ENCODE measurements around the gene TMEM207.
"Not testable (repeated sequence)": the region's sequence is repeated elsewhere in the genome, so short reads cannot be mapped to it uniquely, and the experiment has no call there.

TMEM207 gene

DNA sequence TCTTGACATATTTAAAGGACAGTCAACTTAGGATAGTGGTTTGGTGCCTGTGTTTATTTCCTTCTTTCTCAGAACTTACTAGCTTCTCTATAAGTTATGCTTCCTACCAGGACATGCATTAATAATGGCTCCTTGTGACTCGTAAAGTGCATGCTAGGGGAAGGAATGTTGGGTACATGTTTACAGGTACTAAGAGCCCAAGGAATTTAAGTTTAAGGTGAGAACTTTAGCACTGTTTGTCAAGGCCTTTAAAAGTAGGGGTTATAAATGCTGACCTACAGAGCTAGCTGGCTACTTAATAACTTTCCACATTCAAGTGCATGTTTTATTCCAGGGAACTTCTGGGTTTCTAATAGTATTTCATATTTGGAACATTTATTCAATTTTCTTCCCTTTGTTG is at the start of gene TMEM207:
TMEM207 (minus strand) TSS at position 101 of the 400 bp plus-strand sequence; CDS start at position 9, 92 bp downstream.
- DNase-seq, result no peak

DNA sequence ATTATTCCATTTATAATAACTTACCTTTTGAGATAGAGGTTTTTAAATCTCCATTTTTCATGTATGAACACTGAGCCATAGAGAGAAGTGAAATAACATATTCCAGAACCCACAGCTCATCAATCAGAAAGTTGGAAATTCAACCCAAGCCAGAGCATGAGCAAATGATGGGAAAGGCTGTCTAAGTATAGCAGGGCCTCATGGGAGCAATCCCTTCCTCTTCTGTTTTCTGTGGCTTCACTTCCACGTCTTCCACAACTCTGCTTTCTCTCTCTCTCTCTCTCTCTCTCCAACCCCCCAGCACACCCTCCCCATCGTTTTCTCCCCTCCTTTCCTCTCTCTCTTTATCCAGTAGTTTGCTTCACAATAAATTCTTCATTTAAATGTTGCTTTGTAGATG is 49.4 kb upstream of the TMEM207 start:
- DNase-seq, result no peak

DNA sequence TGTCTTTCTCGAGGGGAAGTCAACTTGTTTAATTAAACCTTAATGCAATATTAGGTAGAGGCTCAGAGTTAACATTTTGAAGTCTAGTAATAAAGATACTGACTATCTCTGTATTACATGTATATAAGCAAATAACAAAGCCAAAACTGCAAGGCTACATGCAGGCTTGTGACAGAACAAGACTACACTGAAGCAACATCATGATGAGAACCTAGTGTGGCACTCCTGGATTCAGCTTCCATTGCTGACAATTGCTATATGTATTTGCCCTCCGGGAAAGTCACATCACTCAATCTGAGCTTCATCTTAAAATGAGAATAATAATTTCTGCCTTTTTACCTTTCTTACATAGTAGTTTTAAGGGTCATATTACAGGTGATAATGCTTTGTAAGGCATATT is 48.6 kb upstream of the TMEM207 start:
- DNase-seq, result no peak

DNA sequence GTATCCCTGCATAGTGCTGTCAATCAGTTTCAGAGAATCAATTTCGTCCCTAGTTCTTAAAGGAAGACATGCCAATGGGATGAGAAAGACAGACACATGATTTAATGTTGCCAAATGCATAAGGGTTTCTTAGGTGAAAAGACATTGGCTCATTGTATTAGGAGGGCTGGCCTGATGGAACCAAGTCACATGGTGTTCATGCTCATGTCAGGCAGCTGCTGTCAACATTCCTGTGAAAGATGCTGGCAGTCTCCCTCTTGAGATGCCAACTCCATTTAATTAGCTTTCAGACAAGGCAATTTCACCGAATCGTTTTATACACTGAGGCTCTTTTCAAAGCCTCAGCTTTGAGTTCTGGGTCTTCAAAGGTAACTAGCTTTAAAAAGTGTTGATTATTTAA is 48.1 kb upstream of the TMEM207 start:
- DNase-seq, result no peak

DNA sequence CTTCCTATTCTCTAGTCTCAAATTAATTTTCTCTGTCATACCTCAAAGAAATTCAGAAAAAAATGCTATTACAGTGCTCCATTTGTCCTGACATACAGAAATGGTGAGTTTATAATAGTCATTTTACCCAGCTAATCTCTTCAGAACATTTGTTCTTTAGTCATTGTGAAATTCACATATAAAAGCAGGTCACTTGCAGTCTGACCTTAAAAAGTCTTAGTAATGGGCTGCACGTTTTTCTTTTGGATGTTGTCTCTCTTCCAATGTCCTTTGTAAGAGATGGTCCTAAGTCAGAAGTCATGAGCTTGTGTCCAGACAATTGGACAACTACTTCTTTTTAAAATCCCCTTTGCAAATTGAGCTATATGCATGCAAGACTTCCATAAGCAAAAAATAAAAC is 47.2 kb upstream of the TMEM207 start:
- DNase-seq, result no peak

DNA sequence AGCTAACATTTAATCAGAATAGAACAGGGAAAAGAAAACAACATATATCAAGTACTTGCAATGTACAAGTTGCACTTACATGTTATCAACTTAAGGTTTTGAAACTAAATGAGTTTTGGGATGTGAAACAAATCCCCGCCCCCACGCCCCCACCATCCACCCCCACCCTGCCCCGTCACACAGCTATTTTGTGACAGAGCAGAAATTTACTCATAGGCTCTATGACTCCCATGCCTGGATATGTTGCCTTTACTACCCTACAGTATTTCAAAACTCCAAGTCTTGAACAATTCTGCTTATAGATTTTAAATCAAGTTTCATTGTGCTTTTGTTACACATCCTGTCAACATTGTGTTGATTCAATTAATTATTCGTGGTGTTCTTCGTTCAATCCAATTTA is 46.1 kb upstream of the TMEM207 start:
- no peak for DNase-seq

DNA sequence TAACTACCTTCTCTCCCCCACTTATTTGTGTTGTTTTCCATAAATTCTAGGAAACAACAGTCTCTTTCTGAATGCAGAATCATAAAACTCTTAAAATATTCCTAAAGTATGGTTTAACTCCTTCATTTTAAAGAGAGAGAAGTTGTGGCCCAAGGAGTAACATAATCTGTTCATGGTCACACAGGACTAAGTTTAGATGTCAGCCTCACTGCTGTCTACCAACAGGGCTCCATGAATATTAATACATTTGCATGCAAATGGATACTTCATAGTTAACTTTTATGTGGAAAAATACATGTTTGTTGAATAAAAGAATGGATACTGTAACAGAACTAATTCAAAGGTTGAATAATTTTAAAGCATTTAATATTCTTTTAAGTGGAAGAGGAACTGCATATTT is 45.7 kb upstream of the TMEM207 start:
- no peak for DNase-seq

DNA sequence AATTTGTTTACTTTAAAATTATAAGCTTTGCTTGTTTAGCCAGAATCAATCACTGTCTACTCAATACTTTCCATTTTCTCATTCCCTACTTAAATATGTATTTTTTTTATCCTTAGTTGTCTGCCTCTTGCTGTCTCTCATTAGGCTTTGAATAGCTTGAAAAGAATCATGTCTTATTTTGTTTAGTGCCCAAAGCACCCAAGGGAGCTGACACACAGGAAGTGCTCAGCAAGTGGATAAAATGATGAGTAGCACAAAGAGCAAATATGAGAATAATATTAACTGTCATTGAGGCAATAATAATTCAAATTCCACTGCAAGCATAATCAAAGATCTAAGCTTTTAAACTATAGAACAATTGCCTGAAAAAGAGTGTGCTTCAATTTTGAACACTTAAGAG is 45.2 kb upstream of the TMEM207 start:
- no peak for DNase-seq

DNA sequence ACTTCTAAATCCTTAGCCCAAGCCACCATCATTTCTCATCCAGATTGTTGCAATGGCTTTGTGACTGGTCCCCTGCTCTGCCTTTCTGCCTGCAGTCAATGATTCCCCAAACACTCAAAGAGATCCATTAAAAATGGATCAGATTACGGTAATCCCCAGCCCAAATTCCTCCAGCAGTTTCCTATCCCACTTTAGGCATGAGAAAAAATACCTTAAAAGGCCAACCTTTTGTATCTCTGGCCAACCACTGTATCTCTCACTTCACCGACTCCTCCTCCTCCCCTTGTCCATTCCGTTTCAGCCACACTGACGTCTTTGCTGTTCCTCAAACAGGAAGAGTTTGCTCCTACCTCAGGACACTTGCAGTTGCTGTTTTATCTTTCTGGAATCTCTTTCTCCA is 43.3 kb upstream of the TMEM207 start:
- no peak for DNase-seq

DNA sequence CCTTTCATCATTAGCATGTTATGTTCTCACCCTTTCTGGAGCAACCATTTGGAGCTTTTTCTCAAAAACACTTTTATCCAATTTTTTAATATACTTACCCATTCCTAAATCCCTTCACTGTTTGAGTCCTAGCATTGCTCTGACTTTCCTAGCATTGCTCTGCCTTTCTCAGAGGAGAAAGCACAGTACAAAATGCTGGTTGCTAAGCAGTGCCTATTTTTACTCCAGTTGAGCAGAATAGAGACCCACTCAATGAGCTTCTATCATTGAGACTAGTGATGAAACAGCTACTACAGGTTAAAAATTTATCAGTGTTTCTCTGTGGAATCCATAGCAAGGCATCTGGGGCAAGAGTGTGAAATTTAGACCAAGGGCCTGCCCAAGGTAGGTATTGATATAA is 42.4 kb upstream of the TMEM207 start:
- DNase-seq, result no peak

DNA sequence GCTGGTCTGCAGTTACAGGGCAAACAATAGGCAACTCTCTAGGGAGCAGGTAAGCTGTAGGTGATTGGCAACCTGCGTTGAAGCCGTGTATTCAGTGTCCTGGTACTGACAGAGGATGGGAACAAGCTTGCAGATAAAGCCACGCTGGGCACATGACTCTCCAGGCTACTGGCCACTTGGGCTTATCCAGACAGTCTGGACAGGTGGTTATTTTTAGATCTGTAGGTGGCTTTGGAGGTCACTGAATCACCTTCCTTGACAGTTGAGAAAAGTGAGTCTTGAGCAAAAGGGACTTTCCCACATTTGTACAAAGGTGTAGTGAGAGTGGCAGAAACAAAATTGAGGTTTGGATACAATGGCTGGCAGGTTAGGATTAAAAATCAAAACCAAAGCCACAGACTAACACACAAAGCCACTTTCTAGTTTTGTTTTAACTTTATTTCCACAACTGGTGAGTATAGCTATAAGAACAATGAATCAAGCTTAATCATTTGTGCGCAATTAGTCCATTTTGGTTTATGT is 41.9 kb upstream of the TMEM207 start:
- DNase-seq, result no peak

DNA sequence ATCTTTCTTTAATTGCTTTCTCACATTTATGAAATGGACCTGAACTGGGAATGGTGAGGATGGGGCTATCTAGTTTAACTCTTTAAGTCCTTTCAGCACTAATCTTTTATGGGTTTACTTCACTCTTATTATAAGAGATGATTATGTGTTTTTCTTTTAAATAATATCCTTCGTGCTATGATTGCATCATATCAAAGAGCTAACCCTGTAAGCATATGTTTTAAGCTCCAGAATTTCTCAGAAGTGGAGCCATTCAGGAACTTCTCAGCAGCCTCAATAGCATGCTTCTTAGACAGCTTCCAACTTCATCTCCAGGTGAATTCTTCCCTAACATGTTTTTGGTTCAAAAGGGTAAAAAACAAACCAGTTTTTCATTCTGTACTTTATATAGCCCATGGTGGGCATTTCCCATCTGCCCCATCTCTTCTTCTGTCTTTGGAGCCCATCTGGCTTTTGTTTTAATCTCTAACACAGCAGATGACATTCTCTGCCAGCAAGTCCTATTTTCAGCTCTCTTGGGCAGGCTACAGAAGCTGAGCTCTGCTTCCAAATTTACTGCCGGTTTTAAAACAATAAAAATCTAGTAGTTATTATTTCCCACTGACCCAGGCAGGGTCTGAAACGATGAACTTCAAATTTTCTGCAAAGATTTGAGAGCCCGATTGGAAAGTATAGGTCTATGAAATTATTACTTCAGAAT is 37.4 kb upstream of the TMEM207 start:
- no peak for DNase-seq

DNA sequence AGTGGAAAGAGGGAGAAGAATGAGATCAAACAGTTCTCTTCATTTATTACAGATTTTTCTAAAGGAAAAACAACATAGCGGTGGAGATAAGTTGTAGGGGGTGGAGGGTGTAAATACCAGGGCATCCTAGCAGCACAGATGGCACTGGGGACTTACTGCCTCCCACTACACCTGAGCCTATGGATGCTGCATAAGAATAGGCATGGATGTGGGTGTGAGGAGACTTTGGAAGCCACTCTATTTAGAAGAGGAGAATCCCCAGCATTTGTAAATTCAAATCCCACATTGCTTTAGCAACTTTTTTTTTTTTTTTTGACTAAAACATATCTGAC is 36.8 kb upstream of the TMEM207 start:
- no peak for DNase-seq

DNA sequence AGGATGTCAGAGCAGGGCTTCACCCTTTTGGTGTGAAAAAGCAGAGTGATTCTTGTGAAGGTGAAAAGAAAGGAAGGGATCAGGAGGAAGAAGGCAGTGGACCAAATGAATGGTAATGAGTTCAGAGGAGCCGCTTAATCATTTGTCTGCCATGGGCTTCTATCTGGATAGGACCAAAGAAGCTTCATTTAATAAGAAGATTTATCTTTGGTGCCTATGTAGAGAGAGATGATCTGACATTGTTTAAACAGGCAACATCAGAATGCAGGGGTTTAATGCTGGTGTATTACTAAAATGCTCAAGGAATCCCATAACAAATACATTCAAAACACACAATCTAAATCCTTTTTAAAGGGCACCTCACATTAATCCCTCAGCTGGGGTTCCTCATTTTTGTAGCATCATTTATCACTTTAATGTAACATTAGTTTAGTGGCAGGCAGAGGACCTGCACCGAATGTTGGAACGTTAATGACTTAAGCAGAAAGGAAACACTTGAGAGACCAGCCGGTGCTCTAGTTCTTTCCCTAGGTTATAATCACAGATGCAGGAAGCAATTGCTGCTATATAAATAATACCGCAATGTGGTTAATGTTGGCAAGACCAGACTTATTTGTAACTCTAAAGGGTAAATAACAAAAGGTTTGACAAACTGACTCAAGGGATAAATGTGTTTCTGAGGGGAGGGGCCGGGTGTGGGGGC is 36.3 kb upstream of the TMEM207 start:
- no peak for DNase-seq

DNA sequence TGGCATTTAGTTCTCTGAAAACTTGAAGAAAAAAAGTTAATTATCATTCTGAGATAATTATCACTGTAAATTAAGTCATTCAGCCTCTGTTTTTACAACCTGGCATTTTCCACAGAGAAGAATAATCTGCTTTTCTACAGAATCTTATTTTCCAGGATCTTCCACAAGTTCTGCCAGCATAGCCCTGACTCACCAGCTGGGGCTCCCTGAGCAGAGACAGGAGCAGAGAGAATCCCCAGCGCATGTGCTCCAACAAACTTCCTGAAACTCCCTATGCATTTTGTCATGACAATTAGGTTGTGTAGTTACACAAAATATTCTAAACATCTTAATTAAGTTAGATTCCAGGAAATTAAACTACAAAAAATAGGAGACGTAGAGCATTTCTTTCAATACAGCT is 32.1 kb upstream of the TMEM207 start:
- no peak for DNase-seq

DNA sequence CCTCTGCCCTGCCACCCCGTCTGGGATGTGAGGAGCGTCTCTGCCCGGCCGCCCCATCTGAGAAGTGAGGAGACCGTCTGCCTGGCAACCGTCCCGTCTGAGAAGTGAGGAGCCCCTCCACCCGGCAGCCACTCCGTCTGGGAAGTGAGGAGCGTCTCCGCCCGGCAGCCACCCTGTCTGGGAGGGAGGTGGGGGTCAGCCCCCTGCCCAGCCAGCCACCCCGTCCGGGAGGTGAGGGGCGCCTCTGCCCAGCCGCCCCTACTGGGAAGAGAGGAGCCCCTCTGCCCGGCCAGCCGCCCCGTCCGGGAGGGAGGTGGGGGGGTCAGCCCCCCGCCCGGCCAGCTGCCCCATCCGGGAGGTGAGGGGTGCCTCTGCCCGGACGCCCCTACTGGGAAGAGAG is 23.6 kb upstream of the TMEM207 start:
- DNase-seq, result not testable (repeated sequence)

DNA sequence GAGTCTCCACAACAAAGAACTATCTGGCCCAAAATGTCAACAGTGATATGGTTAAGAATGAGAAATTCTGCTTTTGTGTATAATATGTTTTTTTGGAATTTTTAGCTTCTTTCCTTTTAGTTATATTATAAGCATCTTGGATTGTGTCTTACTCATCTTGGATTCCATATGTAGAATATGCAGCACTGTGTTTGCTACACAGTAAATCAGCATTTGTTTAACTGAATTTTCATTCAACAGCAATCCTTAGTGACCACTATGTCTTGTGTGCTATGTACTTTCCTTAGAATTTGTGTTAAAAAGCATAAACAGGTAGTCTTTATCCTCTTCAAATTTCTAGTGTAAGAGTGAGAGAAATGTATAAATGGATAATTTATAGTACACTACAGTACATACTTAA is 18.2 kb upstream of the TMEM207 start:
- no peak for DNase-seq

DNA sequence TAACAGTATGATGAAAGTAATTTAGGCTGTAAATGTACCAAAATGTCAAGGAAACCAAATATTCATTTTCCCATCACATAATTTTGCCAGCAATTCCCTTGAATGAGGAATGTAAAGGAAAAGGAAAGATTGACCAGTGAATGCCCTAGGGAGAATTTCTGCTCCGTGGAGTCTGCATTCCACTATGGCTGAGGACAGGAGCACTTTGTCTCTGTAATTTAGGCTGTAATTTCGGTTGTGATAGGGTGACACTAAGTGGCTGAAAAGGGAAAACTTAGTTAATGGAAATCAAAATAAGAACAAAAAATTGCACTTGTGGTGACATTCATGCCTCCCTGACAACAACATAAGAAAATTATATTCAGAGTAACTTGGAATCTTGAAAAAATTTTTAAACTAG is 8.3 kb upstream of the TMEM207 start:
- no peak for DNase-seq

DNA sequence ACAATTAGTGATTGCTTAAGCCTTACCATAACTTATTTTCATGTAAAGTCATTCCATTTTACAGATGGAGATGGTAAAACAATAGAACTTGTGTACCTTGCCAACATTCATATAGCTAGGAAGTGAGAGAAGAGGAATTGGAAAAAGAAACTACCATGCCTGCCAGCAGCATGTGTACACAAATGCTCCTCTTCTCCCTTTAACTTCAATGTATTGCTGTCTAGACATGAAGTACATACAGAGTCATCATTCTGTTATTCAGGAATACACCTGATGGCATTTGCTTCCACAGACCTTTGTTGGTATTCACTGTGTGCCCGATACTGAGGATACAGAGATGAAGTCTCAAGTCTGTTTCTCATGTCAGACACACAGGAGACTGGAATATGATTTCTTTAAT is 7.1 kb upstream of the TMEM207 start:
- no peak for DNase-seq

DNA sequence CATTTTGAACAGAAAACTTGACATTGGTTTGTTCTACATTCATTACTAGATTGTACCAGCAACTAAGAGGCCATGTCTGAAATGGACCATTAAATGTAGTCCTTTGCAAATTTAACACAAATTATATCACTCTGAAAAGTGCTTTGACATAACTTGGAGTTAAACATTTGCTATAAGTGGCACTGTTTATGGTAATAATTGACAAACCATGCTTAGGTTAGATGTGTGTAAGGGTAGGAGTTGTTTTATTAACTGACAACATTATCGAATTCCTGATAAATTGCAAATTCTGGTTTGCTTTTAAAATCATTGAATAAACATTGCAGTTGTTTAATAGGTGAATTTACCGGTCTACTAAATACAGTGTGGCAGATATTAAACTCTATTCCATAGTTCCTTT is 6.1 kb upstream of the TMEM207 start:
- no peak for DNase-seq

DNA sequence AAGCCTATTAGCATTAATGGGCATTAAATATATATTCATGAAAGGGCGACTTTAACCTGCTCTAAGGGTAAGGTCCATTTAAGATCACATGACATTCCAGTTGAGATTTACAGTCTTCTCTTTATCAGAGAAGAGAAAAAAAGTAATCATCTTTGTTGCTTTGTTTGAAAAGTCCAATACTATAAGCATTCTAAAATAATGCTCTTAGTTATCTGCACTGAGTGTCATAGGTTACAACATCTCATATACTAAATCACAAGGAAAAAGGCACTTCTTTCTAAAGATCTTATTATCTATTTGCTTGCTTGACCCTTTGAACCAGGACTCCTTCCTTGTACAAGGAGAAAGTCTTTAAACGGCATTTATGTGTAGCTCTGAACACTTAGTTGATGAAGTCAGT is 1.4 kb downstream of the TMEM207 start:
- no peak for DNase-seq

DNA sequence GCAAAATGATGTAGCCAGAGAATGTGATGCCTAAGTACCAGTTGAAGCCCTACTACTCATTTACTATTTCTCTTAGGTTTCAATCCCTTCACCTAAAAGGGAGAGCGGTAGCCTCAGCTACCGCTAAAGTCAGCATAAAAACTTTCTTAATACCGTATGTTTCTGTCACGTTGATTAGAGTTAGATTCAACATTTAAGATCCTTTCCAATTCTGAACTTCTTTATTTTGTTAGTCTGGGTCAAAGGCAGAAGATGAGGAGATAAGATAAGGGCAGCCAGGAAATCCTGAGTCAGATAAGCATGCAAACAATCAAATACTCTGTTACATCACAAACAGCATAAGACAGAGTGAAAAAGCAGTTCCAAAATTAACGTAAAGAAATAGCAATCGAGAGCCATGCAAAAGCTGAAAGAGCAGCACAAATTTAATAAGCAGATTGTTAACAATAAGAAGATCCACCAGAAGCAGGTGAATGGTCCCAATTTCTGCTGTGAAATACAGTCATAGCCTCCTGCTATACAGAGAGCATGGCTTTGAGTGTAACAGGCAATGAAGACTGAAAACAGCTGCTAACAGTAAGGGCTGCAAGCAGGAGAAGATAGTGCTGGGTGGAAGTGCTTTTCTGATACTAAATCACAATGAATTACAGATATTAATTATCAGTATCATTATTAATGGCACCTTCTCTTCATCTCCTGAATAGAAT is 3.0 kb downstream of the TMEM207 start:
- no peak for DNase-seq

DNA sequence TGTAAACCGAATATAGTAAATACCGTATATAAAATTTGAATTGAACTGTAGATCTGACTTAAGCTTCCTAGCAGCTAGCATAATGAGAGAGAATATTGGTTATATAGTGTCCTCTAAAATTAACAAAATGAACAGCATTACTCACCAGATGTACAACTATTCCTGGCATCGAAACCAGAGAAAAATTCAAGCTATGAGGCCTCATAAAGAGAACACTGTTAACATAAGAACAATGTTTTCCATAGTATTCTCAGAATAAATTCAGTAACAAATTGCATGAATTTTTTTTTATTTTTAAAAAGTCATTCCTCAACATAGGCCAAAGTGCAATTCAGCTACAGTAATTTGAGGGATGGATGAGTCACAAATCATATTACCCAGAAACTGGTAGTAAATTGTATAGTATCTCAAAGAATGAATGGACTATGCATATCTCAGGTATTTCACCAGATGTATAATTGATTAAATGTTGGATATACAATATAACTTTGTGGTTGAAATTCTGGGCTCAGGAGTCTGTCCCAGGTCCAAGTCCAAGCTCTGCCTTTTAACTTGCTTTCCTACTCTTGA is 5.0 kb downstream of the TMEM207 start:
- DNase-seq, result no peak

DNA sequence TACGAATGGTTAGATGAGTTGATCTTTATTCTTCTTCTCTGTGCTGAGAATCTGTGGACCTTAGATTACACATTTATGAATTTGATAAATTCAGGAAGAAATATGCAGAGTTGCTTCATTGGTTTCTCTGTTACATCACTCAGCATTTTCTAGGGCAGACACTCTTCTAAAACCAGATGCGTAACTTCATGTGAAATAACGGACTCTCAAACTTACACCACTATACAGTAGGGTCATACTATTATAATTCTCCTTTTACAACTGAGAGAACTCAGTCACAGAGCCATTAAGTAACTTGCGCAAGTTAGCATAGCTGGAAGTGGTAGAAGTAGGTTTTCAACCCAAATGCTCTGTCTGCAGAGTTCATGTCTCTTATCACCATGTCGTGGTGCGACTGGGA is 5.7 kb downstream of the TMEM207 start:
- DNase-seq, result no peak
